IMR-90 (cell line): ENCODE measurements around the gene CHRNG. TPM values are rescaled to one million over a fixed set of nuclear protein-coding genes. Genes with fewer than 3 reads are reported as not detected.

ENCODE experiments used
- ATAC-seq: fragments of 200-7000 bp; cut with Tn5 transposase; 2 replicates; pipeline ENCODE4 v1.9.1; 2020; ENCODE audit warnings: low read depth, mild to moderate bottlenecking, moderate library complexity
- BruUV-seq: library from RNA; stranded (reverse); fragments of 400-500 nt; replicated peaks from 2 replicates; lab custom pipeline; 2021; lab: Mats Ljungman, UMichigan
- CTCF ChIA-PET: fragments of 300-600 bp; formaldehyde crosslinking; extraction: SDS; loops from one replicate; lab custom pipeline; 2021; ENCODE audit warnings: antibody characterized with exemption; lab: Yijun Ruan, JAX
- POLR2A ChIA-PET: fragments of 300-600 bp; sonication (Branson Sonifier 250); formaldehyde crosslinking; loops from one replicate; lab custom pipeline; 2022; ENCODE audit warnings: antibody characterized with exemption; ENCODE audit not compliant: unreplicated experiment; lab: Charles Lee
- DNase-seq: peaks from one replicate; pipeline ENCODE4 v3.0.0; 2013
- H2AFZ ChIP-seq: replicated peaks from 2 replicates; pipeline ENCODE3; 2013; ENCODE audit warnings: low read length, mild to moderate bottlenecking; ENCODE audit not compliant: poor library complexity
- H2AK5ac ChIP-seq: 2 replicates; pipeline ENCODE4 v1.6.1; 2013; ENCODE audit warnings: low read depth, low read length, inconsistent platforms
- H2AK9ac ChIP-seq: replicated peaks from 2 replicates; pipeline ENCODE3; 2013; ENCODE audit warnings: mild to moderate bottlenecking, low read depth, low read length, moderate library complexity; ENCODE audit not compliant: poor library complexity
- H2BK120ac ChIP-seq: 2 replicates; pipeline ENCODE4 v1.6.1; 2013; ENCODE audit warnings: low read depth, low read length, inconsistent platforms
- H2BK15ac ChIP-seq: 3 replicates; pipeline ENCODE4 v1.6.1; 2013; ENCODE audit warnings: low read depth, low read length, inconsistent platforms
- H2BK20ac ChIP-seq: 2 replicates; pipeline ENCODE4 v1.6.1; 2013; ENCODE audit warnings: low read depth, mild to moderate bottlenecking, inconsistent platforms, low read length, moderate library complexity
- H2BK5ac ChIP-seq: 2 replicates; pipeline ENCODE4 v1.6.1; 2013; ENCODE audit warnings: mild to moderate bottlenecking, low read depth, low read length, inconsistent platforms; ENCODE audit not compliant: poor library complexity, severe bottlenecking
- H3K14ac ChIP-seq: replicated peaks from 2 replicates; pipeline ENCODE4 v1.6.1; 2013; ENCODE audit warnings: low read depth, low read length, inconsistent platforms
- H3K18ac ChIP-seq: 2 replicates; pipeline ENCODE4 v1.6.1; 2013; ENCODE audit warnings: low read depth, low read length, control low read depth
- H3K23ac ChIP-seq: 2 replicates; pipeline ENCODE4 v1.6.1; 2013; ENCODE audit warnings: low read depth, low read length, inconsistent platforms
- H3K27ac ChIP-seq: 2 replicates; pipeline ENCODE4 v1.5.1; 2013; ENCODE audit warnings: mild to moderate bottlenecking, control low read depth, low read length; ENCODE audit not compliant: insufficient read depth
- H3K27me3 ChIP-seq: 2 replicates; pipeline ENCODE4 v1.6.1; 2013; ENCODE audit warnings: low read length; ENCODE audit not compliant: control insufficient read depth, insufficient read depth
- H3K36me3 ChIP-seq: 2 replicates; pipeline ENCODE4 v1.6.1; 2013; ENCODE audit warnings: low read length, mixed read lengths; ENCODE audit not compliant: control insufficient read depth, insufficient read depth
- H3K4ac ChIP-seq: 2 replicates; pipeline ENCODE4 v1.6.1; 2013; ENCODE audit warnings: low read depth, low read length, inconsistent platforms
- H3K4me1 ChIP-seq: 2 replicates; pipeline ENCODE4 v1.6.1; 2013; ENCODE audit warnings: low read length, mixed read lengths; ENCODE audit not compliant: control insufficient read depth, insufficient read depth
- H3K4me2 ChIP-seq: 2 replicates; pipeline ENCODE4 v1.6.1; 2013; ENCODE audit warnings: low read depth, mild to moderate bottlenecking, control low read depth, low read length, moderate library complexity
- H3K4me3 ChIP-seq: 2 replicates; pipeline ENCODE4 v1.5.1; 2013; ENCODE audit warnings: low read depth, mild to moderate bottlenecking, control low read depth, low read length, moderate library complexity; ENCODE audit not compliant: insufficient read depth
- H3K56ac ChIP-seq: 2 replicates; pipeline ENCODE4 v1.6.1; 2013; ENCODE audit warnings: low read length, inconsistent platforms; ENCODE audit not compliant: insufficient read depth; ENCODE audit errors: extremely low read depth
- H3K79me1 ChIP-seq, 2 experiments: 2 replicates each; pipeline ENCODE4 v1.6.1; 2013; ENCODE audit warnings: low read length in 2 of 2, inconsistent platforms in 1 of 2, low read depth in 1 of 2
- H3K9ac ChIP-seq: 2 replicates; pipeline ENCODE4 v1.6.1; 2013; ENCODE audit warnings: low read depth, low read length, control low read depth
- H3K9me1 ChIP-seq: 2 replicates; pipeline ENCODE4 v1.6.1; 2013; ENCODE audit warnings: low read length, inconsistent platforms; ENCODE audit not compliant: insufficient read depth
- H3K9me3 ChIP-seq: 2 replicates; pipeline ENCODE4 v1.6.1; 2013; ENCODE audit warnings: low read length; ENCODE audit not compliant: control insufficient read depth, insufficient read depth
- H4K20me1 ChIP-seq: 2 replicates; pipeline ENCODE4 v1.6.1; 2013; ENCODE audit warnings: low read length, inconsistent platforms; ENCODE audit not compliant: insufficient read depth
- H4K5ac ChIP-seq: 2 replicates; pipeline ENCODE4 v1.6.1; 2013; ENCODE audit warnings: mild to moderate bottlenecking, low read depth, low read length, control low read depth
- H4K8ac ChIP-seq, 2 experiments: 2 replicates each; pipeline ENCODE4 v1.6.1; 2013; ENCODE audit warnings: low read depth in 2 of 2, low read length in 2 of 2, control low read depth in 1 of 2, inconsistent platforms in 1 of 2
- H4K91ac ChIP-seq: 2 replicates; pipeline ENCODE4 v1.6.1; 2013; ENCODE audit warnings: low read depth, low read length, inconsistent platforms; ENCODE audit not compliant: insufficient read depth
- BHLHE40 ChIP-seq: fragments of 150-350 bp; IDR thresholded peaks from 2 replicates; pipeline ENCODE4 v1.6.1; 2016; ENCODE audit warnings: mild to moderate bottlenecking, low read depth, low read length
- CEBPB ChIP-seq: IDR thresholded peaks from 2 replicates; pipeline ENCODE4 v1.6.1; 2012; ENCODE audit warnings: low read depth, low read length, improper control_type of control experiment
- CHD1 ChIP-seq: IDR thresholded peaks from 2 replicates; pipeline ENCODE4 v1.6.1; 2012; ENCODE audit warnings: low read depth, low read length, improper control_type of control experiment
- CTCF ChIP-seq: conservative IDR thresholded peaks from 2 replicates; pipeline ENCODE4 v1.5.1; 2012; ENCODE audit warnings: mild to moderate bottlenecking, low read depth, low read length, improper control_type of control experiment
- ELK1 ChIP-seq: fragments of 150-350 bp; IDR thresholded peaks from 2 replicates; pipeline ENCODE4 v1.6.1; 2016; ENCODE audit warnings: low read depth, mild to moderate bottlenecking, low read length, moderate library complexity, borderline replicate concordance
- FOS ChIP-seq: fragments of 150-350 bp; IDR thresholded peaks from 2 replicates; pipeline ENCODE4 v1.6.1; 2016; ENCODE audit warnings: low read depth, low read length
- MAFK ChIP-seq: IDR thresholded peaks from 2 replicates; pipeline ENCODE4 v1.6.1; 2012; ENCODE audit warnings: low read depth, low read length, improper control_type of control experiment
- MAZ ChIP-seq: IDR thresholded peaks from 2 replicates; pipeline ENCODE4 v1.6.1; 2012; ENCODE audit warnings: low read depth, mild to moderate bottlenecking, low read length, improper control_type of control experiment, moderate library complexity, borderline replicate concordance
- MXI1 ChIP-seq: IDR thresholded peaks from 2 replicates; pipeline ENCODE4 v1.6.1; 2012; ENCODE audit warnings: low read depth, mild to moderate bottlenecking, low read length, moderate library complexity, borderline replicate concordance
- NFE2L2 ChIP-seq: fragments of 150-350 bp; IDR thresholded peaks from 2 replicates; pipeline ENCODE4 v1.6.1; 2016; ENCODE audit warnings: low read depth, mild to moderate bottlenecking, low read length
- POLR2A ChIP-seq: IDR thresholded peaks from 2 replicates; pipeline ENCODE4 v1.6.1; 2012; ENCODE audit warnings: mild to moderate bottlenecking, low read depth, low read length
- RAD21 ChIP-seq: IDR thresholded peaks from 2 replicates; pipeline ENCODE4 v1.6.1; 2012; ENCODE audit warnings: low read length, improper control_type of control experiment
- RCOR1 ChIP-seq: IDR thresholded peaks from 2 replicates; pipeline ENCODE4 v1.6.1; 2012; ENCODE audit warnings: mild to moderate bottlenecking, low read length, improper control_type of control experiment; ENCODE audit not compliant: insufficient replicate concordance
- RFX5 ChIP-seq: IDR thresholded peaks from 2 replicates; pipeline ENCODE4 v1.8.0; 2012; ENCODE audit warnings: low read depth, mild to moderate bottlenecking, low read length, moderate library complexity
- SMC3 ChIP-seq: fragments of 150-350 bp; IDR thresholded peaks from 2 replicates; pipeline ENCODE4 v1.6.1; 2016; ENCODE audit warnings: low read depth, mild to moderate bottlenecking, antibody characterized with exemption, low read length, moderate library complexity
- USF2 ChIP-seq: fragments of 150-350 bp; IDR thresholded peaks from 2 replicates; pipeline ENCODE4 v1.6.1; 2017; ENCODE audit warnings: mild to moderate bottlenecking, antibody characterized with exemption, low read length, low read depth
- WGBS, 2 experiments: methylation state at CpG; one replicate each; pipeline versions ENCODE4 v1.1.5 to v1.1.7; 2013; ENCODE audit warnings: missing lambda C conversion rate in 2 of 2; ENCODE audit not compliant: insufficient read length in 1 of 2; ENCODE audit errors: extremely low coverage in 2 of 2; 5-methylcytosine and 5-hydroxymethylcytosine counted together
- dilution Hi-C: fragments of 300-500 bp; cut with HindIII; formaldehyde crosslinking; loops from one replicate; pipeline ENCODE4 v1.14.3; 2018; ENCODE audit warnings: low sequenced_read_pairs; ENCODE audit not compliant: unreplicated experiment
- in situ Hi-C: fragments of 300-500 bp; cut with MboI; formaldehyde crosslinking; loops from 3 replicates; pipeline ENCODE4 v1.14.3; 2019; ENCODE audit warnings: low sequenced_read_pairs, inconsistent platforms, mixed read lengths
- intact Hi-C: fragments of 100-400 bp; cut with micrococcal nuclease; formaldehyde crosslinking; loops from 2 replicates; pipeline ENCODE4 v1.10.0; 2022
- polyA plus RNA-seq, 3 experiments: library from polyadenylated mRNA; depleted of rRNA; stranded (reverse); fragments of >200 nt; gene quantifications; 2 replicates each; pipeline ENCODE4 v1.2.3, GENCODE V29; 2012; ENCODE audit warnings: low replicate concordance in 1 of 3
- total RNA-seq: library from RNA; depleted of rRNA; stranded (reverse); fragments of >200 nt; gene quantifications from 2 replicates; pipeline ENCODE4 v1.2.3, GENCODE V29; 2012

Gene CHRNG
- total and polyA plus RNA-seq, 2 of the 4 experiments (the other 2 are of a cell fraction): not detected

DNA sequence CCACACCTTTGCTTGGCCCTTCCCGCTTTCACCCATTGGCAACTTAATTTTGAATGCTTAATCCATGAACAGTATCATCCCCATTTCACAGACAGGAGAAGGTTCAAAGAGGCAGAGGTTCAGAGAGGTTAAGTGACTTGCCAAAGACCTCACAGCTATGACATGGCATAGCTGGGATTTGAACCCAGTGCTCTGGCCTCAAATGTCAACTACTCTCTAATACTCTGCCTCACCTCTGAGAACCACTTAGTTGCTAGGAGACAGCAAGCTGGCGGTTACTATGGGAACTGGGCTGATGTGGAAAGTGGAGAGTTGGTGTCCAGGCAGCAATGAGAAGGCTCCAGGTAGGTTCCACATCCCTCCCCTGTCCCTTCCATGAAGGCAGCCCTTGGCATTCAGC is 35.1 kb upstream of the CHRNG start:
- H2BK5ac ChIP-seq: no peak overlapping the region
- H2AK9ac ChIP-seq: no peak overlapping the region
- intact Hi-C loops (loop anchor here (10.0 kb wide), 1 partner anchor 600 kb away; no protein-coding TSS in a partner anchor), dilution Hi-C loops (no loop called here), in situ Hi-C loops (no loop called here)
- BruUV-seq: no TSS peak
- no peak overlapping the region for H3K4me2 ChIP-seq
- POLR2A ChIA-PET: no interaction called here
- H3K27me3 ChIP-seq: peaks cover 63% of the 10 kb centered on the region
- H2AK5ac ChIP-seq: no peak overlapping the region
- H3K4ac ChIP-seq: no peak overlapping the region
- H3K9ac ChIP-seq: no peak overlapping the region
- CTCF ChIA-PET: no interaction called here
- no peak overlapping the region for H4K91ac ChIP-seq
- no peak overlapping the region for H3K18ac ChIP-seq
- H3K4me1 ChIP-seq: no peaks in the 10 kb centered on the region
- H3K79me1 ChIP-seq: no peaks in the 10 kb centered on the region
- H3K23ac ChIP-seq: no peak overlapping the region
- H4K20me1 ChIP-seq: no peaks in the 10 kb centered on the region
- DNase-seq (no peak), ATAC-seq (no peak)
- H2BK20ac ChIP-seq: no peak overlapping the region
- H3K9me1 ChIP-seq: no peaks in the 10 kb centered on the region
- no peaks in the 10 kb centered on the region for H3K36me3 ChIP-seq
- H2AFZ ChIP-seq: no peak overlapping the region
- no peak overlapping the region for H3K56ac ChIP-seq
- WGBS, 2 experiments: no CpG with 5 or more reads among the region's 2 CpGs
- no peak overlapping the region for H4K8ac ChIP-seq
- no peak overlapping the region for H4K5ac ChIP-seq
- no peak for TF ChIP-seq CHD1
- no peak for TF ChIP-seq RCOR1
- TF ChIP-seq POLR2A: no peak
- no peak for TF ChIP-seq MAFK
- TF ChIP-seq CEBPB: no peak
- TF ChIP-seq RAD21: no peak
- TF ChIP-seq RFX5: no peak
- TF ChIP-seq CTCF: no peak
- TF ChIP-seq SMC3: no peak
- no peak for TF ChIP-seq MXI1
- TF ChIP-seq NFE2L2: no peak
- TF ChIP-seq FOS: no peak
- no peak for TF ChIP-seq MAZ
- TF ChIP-seq ELK1: no peak
- no peak for TF ChIP-seq USF2
- TF ChIP-seq BHLHE40: no peak
- H3K4me3 ChIP-seq: no peak overlapping the region
- H2BK120ac ChIP-seq: no peak overlapping the region
- H2BK15ac ChIP-seq: no peak overlapping the region
- no peak overlapping the region for H3K14ac ChIP-seq
- H3K9me3 ChIP-seq: no peaks in the 10 kb centered on the region
- no peak overlapping the region for H3K27ac ChIP-seq
